ENCODE data around the gene EPHB2. TPM values are rescaled to one million over a fixed set of nuclear protein-coding genes. Genes with fewer than 3 reads are reported as not detected.
A peak's percentile ranks its signal among the peaks of the same experiment; 100 is the strongest.

Gene EPHB2
- total RNA-seq, 1 donor from 2014 or later = 60.3 TPM

DNA sequence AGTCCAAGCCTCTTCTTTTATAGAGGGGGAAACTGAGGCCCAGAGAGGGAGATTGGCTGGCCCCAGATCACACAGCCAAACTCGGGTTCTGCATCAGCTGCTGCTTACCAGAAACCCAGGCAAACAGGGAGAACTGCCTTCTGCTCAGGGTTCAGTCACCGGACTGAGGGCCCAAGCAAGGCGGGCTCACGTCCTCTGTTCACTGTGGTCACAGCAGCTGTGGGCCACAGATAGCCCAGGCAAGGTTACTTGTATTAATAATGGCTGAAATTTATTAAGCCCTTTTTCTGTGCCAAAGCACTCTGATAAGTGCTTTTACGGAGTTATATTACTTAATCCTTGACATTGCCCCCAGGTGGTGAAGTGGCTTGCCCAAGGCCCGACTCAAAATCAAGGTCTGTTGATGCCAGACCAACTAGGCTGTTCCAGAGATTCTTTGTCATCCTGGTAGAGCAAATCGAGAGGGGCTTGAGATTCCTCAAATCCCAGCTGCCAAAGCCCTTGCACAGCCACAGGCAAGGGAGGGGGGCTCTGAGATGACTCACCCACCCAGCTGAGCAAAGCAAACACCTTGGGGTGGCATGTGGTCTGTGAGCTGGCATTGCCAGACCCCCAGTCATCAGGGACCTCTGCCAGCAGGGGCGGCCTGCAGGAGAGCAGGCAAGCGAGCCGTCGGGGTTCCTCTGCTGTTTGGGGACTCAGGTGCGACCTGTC is 36.5 kb downstream of the EPHB2 start:
- Mint-ChIP-seq H3K9me3 (no peaks in the 10 kb centered on the region), H3K36me3 (ENCODE audit: low read depth) (no peaks in the 10 kb centered on the region), H3K27ac (ENCODE audit: unreplicated experiment) (no peak overlapping the region), H3K4me1 (peaks cover 13% of the 10 kb centered on the region), H3K27me3 (ENCODE audit: low read depth) (no peaks in the 10 kb centered on the region), H3K4me3 (no peak overlapping the region)
- TF ChIP-seq, protein P1, sequence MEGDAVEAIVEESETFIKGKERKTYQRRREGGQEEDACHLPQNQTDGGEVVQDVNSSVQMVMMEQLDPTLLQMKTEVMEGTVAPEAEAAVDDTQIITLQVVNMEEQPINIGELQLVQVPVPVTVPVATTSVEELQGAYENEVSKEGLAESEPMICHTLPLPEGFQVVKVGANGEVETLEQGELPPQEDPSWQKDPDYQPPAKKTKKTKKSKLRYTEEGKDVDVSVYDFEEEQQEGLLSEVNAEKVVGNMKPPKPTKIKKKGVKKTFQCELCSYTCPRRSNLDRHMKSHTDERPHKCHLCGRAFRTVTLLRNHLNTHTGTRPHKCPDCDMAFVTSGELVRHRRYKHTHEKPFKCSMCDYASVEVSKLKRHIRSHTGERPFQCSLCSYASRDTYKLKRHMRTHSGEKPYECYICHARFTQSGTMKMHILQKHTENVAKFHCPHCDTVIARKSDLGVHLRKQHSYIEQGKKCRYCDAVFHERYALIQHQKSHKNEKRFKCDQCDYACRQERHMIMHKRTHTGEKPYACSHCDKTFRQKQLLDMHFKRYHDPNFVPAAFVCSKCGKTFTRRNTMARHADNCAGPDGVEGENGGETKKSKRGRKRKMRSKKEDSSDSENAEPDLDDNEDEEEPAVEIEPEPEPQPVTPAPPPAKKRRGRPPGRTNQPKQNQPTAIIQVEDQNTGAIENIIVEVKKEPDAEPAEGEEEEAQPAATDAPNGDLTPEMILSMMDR (conservative IDR thresholded peaks at IDR 0.05) = no peak
- no peak for DNase-seq (ENCODE audit: low read depth, low spot score)

DNA sequence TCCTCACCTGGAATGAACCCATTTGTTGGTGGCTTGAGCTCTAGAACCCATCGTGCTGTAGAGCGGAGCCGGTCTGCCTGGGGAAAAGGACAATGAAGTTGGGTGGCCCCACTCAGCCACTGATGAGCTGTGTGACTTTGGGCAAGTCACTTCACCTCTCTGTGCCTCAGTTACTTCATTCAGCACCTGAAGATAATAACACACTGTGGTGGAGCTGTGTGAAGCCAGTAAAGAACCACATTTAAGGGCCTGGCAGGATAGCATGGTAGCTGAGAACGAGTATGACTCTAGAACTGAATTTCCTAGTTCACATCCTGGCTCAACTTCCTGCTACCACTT is 37.1 kb downstream of the EPHB2 start:
- no peaks in the 10 kb centered on the region for H3K27me3 Mint-ChIP-seq (ENCODE audit: low read depth)
- H3K27ac Mint-ChIP-seq (ENCODE audit: unreplicated experiment) = no peak overlapping the region
- H3K4me1 Mint-ChIP-seq = peaks cover 13% of the 10 kb centered on the region
- H3K9me3 Mint-ChIP-seq = no peaks in the 10 kb centered on the region
- no peak for DNase-seq (ENCODE audit: low read depth, low spot score)
- H3K4me3 Mint-ChIP-seq = no peak overlapping the region
- TF ChIP-seq, protein P1 (conservative IDR thresholded peaks at IDR 0.05) = no peak
- H3K36me3 Mint-ChIP-seq (ENCODE audit: low read depth) = no peaks in the 10 kb centered on the region

DNA sequence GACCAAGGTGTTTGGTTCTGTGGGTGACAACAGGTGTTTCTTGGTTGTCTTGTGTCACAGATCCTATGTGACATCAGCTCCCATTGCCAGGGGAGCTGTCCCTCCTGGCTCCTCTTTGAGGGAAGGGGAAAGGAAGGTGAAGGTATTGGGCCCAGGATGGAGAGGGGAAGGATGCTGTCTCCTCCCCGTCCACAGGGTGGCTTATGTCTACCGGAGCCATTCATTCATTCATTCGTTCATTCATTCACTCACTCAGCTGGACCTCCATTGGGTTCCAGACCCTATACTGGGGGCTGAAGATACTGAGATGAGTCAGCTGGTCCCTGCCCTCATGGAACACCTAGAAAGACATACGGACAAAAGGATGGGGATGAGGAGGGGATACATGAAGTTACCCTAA is 38.9 kb downstream of the EPHB2 start:
- no peaks in the 10 kb centered on the region for H3K27me3 Mint-ChIP-seq (ENCODE audit: low read depth)
- no peak overlapping the region for H3K27ac Mint-ChIP-seq (ENCODE audit: unreplicated experiment)
- no peak overlapping the region for H3K4me3 Mint-ChIP-seq
- no peaks in the 10 kb centered on the region for H3K9me3 Mint-ChIP-seq
- TF ChIP-seq, protein P1 (conservative IDR thresholded peaks at IDR 0.05) = no peak
- no peaks in the 10 kb centered on the region for H3K36me3 Mint-ChIP-seq (ENCODE audit: low read depth)
- H3K4me1 Mint-ChIP-seq = peaks cover 9% of the 10 kb centered on the region
- DNase-seq (ENCODE audit: low read depth, low spot score) = no peak

DNA sequence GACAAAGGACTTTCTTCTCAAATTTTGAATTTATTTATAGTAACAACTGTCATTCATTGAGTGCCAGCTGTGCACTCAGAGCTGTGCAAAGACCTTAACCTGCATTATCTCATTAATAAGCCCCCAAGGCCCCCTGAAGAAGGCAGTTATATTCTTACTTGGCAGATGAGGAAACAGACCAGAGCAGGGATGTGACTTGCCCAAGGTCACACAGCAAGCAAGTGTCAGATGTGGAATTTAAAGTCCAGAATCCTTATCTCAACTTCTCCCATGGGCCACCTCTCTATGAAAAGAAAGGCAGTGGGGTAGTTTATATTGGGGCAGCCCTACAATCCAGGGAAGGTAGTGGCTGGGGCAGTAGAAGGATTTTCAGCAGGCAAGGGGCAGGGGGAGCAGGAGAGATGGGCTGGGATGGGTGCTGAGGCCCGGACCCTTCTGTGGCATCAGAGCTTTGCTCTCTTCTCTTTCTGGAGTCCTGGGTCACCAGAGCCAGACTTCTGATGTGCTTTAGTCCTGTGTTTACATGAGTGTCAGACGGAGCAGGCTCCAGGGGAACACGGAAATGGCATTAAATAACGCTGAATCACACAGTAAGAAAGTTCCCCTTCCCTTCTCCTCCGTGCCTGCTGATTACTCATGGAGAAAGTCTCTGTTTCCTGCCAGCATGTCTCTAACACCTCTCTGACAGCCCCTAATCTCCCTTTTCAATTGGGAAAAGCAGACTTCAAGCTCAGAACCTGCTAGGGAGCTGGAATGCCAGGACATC is 39.5 kb downstream of the EPHB2 start:
- TF ChIP-seq, protein P1 (conservative IDR thresholded peaks at IDR 0.05) = no peak
- no peak overlapping the region for H3K4me3 Mint-ChIP-seq
- H3K27me3 Mint-ChIP-seq (ENCODE audit: low read depth) = no peaks in the 10 kb centered on the region
- peak overlapping the region; percentile 63 for H3K27ac Mint-ChIP-seq (ENCODE audit: unreplicated experiment)
- no peaks in the 10 kb centered on the region for H3K9me3 Mint-ChIP-seq
- H3K4me1 Mint-ChIP-seq = peaks cover 5% of the 10 kb centered on the region
- no peaks in the 10 kb centered on the region for H3K36me3 Mint-ChIP-seq (ENCODE audit: low read depth)
- no peak for DNase-seq (ENCODE audit: low read depth, low spot score)

DNA sequence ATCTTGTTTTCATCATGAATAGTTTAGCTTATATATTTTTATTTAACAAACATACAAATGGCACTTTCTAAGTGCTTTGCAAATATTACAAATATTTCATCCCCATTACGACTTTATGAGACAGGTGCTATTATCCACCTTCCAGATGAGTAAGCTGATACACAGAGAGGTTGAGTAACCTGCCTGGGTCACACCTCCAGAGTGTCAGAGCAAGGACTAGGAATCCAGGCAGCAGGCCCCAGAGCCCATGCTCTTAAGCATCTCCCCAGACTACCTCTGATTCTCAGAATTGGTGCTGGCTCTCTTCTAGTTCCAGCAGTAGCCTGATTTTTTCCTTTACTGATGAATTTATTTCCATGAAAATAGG is 40.0 kb downstream of the EPHB2 start:
- H3K4me3 Mint-ChIP-seq = no peak overlapping the region
- H3K4me1 Mint-ChIP-seq = peaks cover 6% of the 10 kb centered on the region
- DNase-seq (ENCODE audit: low read depth, low spot score) = no peak
- H3K27me3 Mint-ChIP-seq (ENCODE audit: low read depth) = no peaks in the 10 kb centered on the region
- H3K36me3 Mint-ChIP-seq (ENCODE audit: low read depth) = no peaks in the 10 kb centered on the region
- no peaks in the 10 kb centered on the region for H3K9me3 Mint-ChIP-seq
- peak overlapping the region; percentile 63 for H3K27ac Mint-ChIP-seq (ENCODE audit: unreplicated experiment)
- TF ChIP-seq, protein P1 (conservative IDR thresholded peaks at IDR 0.05) = no peak
